Hepatocyte (in vitro differentiated cells): ENCODE data around the gene CCDC34. TPM values are rescaled to one million over a fixed set of nuclear protein-coding genes. Genes with fewer than 3 reads are reported as not detected.

Experiments used
- DNase-seq: peaks from one replicate; pipeline ENCODE4 v3.0.0-alpha.2; 2016; ENCODE audit warnings: low spot score
- H2AFZ ChIP-seq: fragments of 200-600 bp; sonication (generic); 2 replicates; pipeline ENCODE4 v1.6.0; 2016; ENCODE audit warnings: antibody characterized with exemption, mild to moderate bottlenecking
- H3K27ac ChIP-seq: fragments of 200-600 bp; sonication (generic); 2 replicates; pipeline ENCODE4 v1.5.1; 2016; ENCODE audit warnings: mild to moderate bottlenecking
- H3K27me3 ChIP-seq: fragments of 200-600 bp; sonication (generic); 2 replicates; pipeline ENCODE4 v1.6.1; 2016
- H3K36me3 ChIP-seq: fragments of 200-600 bp; sonication (generic); replicated peaks from 2 replicates; pipeline ENCODE4 v1.5.1; 2016; ENCODE audit warnings: low read depth; ENCODE audit not compliant: insufficient read depth
- H3K4me1 ChIP-seq: fragments of 200-600 bp; sonication (generic); 2 replicates; pipeline ENCODE4 v1.5.1; 2016; ENCODE audit warnings: mild to moderate bottlenecking, moderate library complexity; ENCODE audit not compliant: insufficient read depth
- H3K4me2 ChIP-seq: fragments of 200-600 bp; sonication (generic); 2 replicates; pipeline ENCODE4 v1.6.0; 2016
- H3K4me3 ChIP-seq: fragments of 200-600 bp; sonication (generic); 2 replicates; pipeline ENCODE4 v1.5.1; 2016; ENCODE audit warnings: mild to moderate bottlenecking
- H3K79me2 ChIP-seq: fragments of 200-600 bp; sonication (generic); 2 replicates; pipeline ENCODE4 v1.6.0; 2017; ENCODE audit warnings: mild to moderate bottlenecking
- H3K9me2 ChIP-seq: fragments of 200-600 bp; sonication (generic); replicated peaks from 2 replicates; pipeline ENCODE4 v1.6.0; 2017; ENCODE audit warnings: mild to moderate bottlenecking; ENCODE audit not compliant: insufficient read depth
- H3K9me3 ChIP-seq: fragments of 200-600 bp; sonication (generic); 2 replicates; pipeline ENCODE4 v1.5.1; 2016; ENCODE audit warnings: low read depth, mild to moderate bottlenecking
- H4K20me1 ChIP-seq: fragments of 200-600 bp; sonication (generic); 2 replicates; pipeline ENCODE4 v1.6.0; 2016; ENCODE audit warnings: mild to moderate bottlenecking; ENCODE audit not compliant: insufficient read depth, poor library complexity, severe bottlenecking
- CTCF ChIP-seq: fragments of 200-600 bp; sonication (generic); IDR thresholded peaks from 2 replicates; pipeline ENCODE4 v1.5.1; 2016; ENCODE audit warnings: antibody characterized with exemption, mild to moderate bottlenecking; ENCODE audit not compliant: poor library complexity
- EZH2 ChIP-seq: fragments of 200-600 bp; sonication (generic); IDR thresholded peaks from 2 replicates; pipeline ENCODE4 v1.6.1; 2016; ENCODE audit warnings: antibody characterized with exemption, mild to moderate bottlenecking, borderline replicate concordance
- EZH2phosphoT487 ChIP-seq: fragments of 200-600 bp; sonication (generic); IDR thresholded peaks from one replicate; pipeline ENCODE4 v1.6.1; 2018; ENCODE audit warnings: antibody characterized with exemption, mild to moderate bottlenecking, low read depth, moderate library complexity; ENCODE audit not compliant: unreplicated experiment, severe bottlenecking
- WGBS: methylation state at CpG from one replicate; pipeline ENCODE4 v1.1.6; 2016; ENCODE audit warnings: low lambda C conversion rate; ENCODE audit errors: missing lambda C conversion rate; 5-methylcytosine and 5-hydroxymethylcytosine counted together
- polyA plus RNA-seq: library from polyadenylated mRNA; unstranded; fragments of >200 nt; fragmentation: Nextera tagmentation; extraction: Ambion mirVana; gene quantifications from 2 replicates; pipeline ENCODE4 v1.2.1, GENCODE V29; 2016
- total RNA-seq: library from RNA; depleted of rRNA; stranded (reverse); fragments of >200 nt; gene quantifications from 2 replicates; pipeline ENCODE4 v1.2.3, GENCODE V29; 2014

The CCDC34 gene
- total RNA-seq (6.8 and 7.5 TPM in 2 replicates), polyA plus RNA-seq (4.6 and 6.0 TPM in 2 replicates)

- TF ChIP-seq EZH2, result no peak
- no peak for TF ChIP-seq CTCF
- no peak for TF ChIP-seq EZH2phosphoT487
- H3K27ac ChIP-seq, result peak within 1 kb of the TSS; percentile 81
- H4K20me1 ChIP-seq, result no peaks in the 10 kb centered on the region
- peak within 1 kb of the TSS; percentile 76 for H3K4me3 ChIP-seq
- peak within 1 kb of the TSS; percentile 77 for H2AFZ ChIP-seq
- H3K9me2 ChIP-seq, result no peaks in the 10 kb centered on the region
- H3K79me2 ChIP-seq, result peaks cover 27% of the 10 kb centered on the region
- H3K4me1 ChIP-seq, result peaks cover 11% of the 10 kb centered on the region
- H3K4me2 ChIP-seq, result peak within 1 kb of the TSS; percentile 86
- DNase-seq, result peak; percentile 98
- no peaks in the 10 kb centered on the region for H3K9me3 ChIP-seq
- H3K27me3 ChIP-seq, result no peaks in the 10 kb centered on the region
- no peaks in the 10 kb centered on the region for H3K36me3 ChIP-seq
- WGBS, result 2% methylated on average over 52 of the region's 57 CpGs
Observed at GRCh38 chr11:27362749-27363575, at the start of gene CCDC34. TSS of gene CCDC34 (minus strand) at chr11:27363215. CDS start at chr11:27363194, 21 bp downstream.

GRCh38 chr11:27412192-27412691 is 49.2 kb upstream of the CCDC34 start:
- Histone ChIP-seq H4K20me1 (peaks cover 6% of the 10 kb centered on the region), H3K27me3 (no peaks in the 10 kb centered on the region), H3K9me3 (no peaks in the 10 kb centered on the region), H3K9me2 (no peaks in the 10 kb centered on the region), H3K4me3 (no peak overlapping the region), H3K4me2 (no peak overlapping the region), H2AFZ (no peak overlapping the region), H3K79me2 (peaks cover 98% of the 10 kb centered on the region), H3K4me1 (no peaks in the 10 kb centered on the region), H3K36me3 (no peaks in the 10 kb centered on the region), H3K27ac (no peak overlapping the region)
- no peak for TF ChIP-seq EZH2phosphoT487
- no peak for TF ChIP-seq EZH2
- TF ChIP-seq CTCF, result no peak
- DNase-seq, result no peak

GRCh38 chr11:27411328-27411727 is 48.3 kb upstream of the CCDC34 start:
- Histone ChIP-seq H3K36me3 (no peaks in the 10 kb centered on the region), H3K27ac (no peak overlapping the region), H3K9me2 (no peaks in the 10 kb centered on the region), H3K4me2 (no peak overlapping the region), H3K4me1 (no peaks in the 10 kb centered on the region), H3K79me2 (peaks cover 98% of the 10 kb centered on the region), H3K4me3 (no peak overlapping the region), H2AFZ (no peak overlapping the region), H3K27me3 (no peaks in the 10 kb centered on the region), H4K20me1 (peaks cover 4% of the 10 kb centered on the region), H3K9me3 (no peaks in the 10 kb centered on the region)
- no peak for DNase-seq
- TF ChIP-seq CTCF, result no peak
- TF ChIP-seq EZH2phosphoT487, result no peak
- no peak for TF ChIP-seq EZH2
